Measurements from ENCODE around the gene MAMDC2.
"Not testable (repeated sequence)": the region's sequence is repeated elsewhere in the genome, so short reads cannot be mapped to it uniquely, and the experiment has no call there.

MAMDC2 gene

GRCh38 chr9:70168521-70168920 lies 124.9 kb downstream of the MAMDC2 start:
- no peak overlapping the region for H3K4me3 ChIP-seq (ENCODE audit: low read length)
- TF ChIP-seq ZNF274 (IDR thresholded peaks at IDR 0.05; ENCODE audit: low read depth, low read length), result no peak

DNA sequence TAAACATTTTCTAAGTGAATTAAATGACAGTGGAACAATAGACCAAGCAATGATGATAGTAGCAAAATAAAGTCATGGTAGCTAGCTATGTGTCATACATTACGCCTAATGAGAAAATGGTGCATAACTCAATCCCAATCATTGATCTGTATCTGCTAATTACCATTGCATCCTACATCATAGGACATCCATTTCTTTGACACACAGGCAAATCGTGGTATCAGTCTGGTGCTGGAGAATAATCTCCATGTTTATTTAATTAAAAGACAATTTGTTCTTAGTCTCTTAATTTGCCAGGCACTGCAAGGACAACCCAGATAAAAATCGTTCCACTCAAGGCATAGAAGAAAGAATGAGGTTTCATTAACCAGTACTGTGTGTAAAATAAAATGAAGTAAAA lies 125.6 kb downstream of the MAMDC2 start:
- H3K4me3 ChIP-seq (ENCODE audit: low read length), result no peak overlapping the region
- no peak for TF ChIP-seq ZNF274 (IDR thresholded peaks at IDR 0.05; ENCODE audit: low read depth, low read length)

DNA sequence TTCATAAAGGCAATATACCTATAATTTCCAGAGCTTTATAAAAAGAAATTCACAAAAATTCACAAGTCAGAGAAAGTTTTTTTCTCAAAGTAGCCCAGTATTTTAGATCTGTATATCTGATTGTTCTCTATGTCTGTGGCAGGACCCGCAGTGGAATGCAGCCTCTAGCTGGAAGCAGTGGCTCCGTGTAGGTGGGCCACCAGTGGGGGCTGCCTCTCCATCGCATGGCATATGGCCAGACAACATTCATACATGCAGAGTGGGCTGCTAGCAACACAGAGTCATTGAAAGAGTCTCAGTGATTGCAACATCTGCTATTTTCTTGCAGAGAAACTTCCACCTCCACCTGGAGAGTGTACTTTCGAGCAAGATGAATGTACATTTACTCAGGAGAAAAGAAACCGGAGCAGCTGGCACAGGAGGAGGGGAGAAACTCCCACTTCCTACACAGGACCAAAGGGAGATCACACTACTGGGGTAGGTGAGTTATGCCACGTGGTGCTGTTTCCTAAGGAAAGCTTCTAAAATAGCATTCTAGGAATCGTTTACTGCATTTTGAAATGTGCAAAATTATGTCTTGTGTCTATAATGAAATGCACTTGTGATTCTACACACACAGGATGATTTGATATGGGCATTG lies 126.6 kb downstream of the MAMDC2 start:
- no peak overlapping the region for H3K4me3 ChIP-seq (ENCODE audit: low read length)
- TF ChIP-seq ZNF274 (IDR thresholded peaks at IDR 0.05; ENCODE audit: low read depth, low read length), result no peak

DNA sequence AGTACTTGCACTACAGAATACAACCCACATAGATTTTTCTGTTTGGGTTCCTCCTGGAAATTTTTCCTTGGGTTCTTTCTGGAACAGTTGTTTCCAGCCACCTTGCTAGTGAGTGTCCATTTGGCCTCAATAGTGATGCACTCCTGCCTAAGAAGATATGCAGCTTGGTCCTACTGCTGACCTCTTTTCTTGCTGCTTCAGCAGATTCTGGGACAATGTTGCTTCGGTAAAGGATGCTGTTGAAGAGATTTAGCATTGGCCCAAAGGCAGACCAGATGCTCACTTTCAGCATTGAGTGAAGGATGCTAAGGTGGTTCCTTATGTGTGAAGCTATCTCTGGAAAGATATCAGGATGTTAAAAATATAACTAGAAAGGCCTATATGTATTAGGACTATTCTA lies 128.9 kb downstream of the MAMDC2 start:
- no peak for TF ChIP-seq ZNF274 (IDR thresholded peaks at IDR 0.05; ENCODE audit: low read depth, low read length)
- H3K4me3 ChIP-seq (ENCODE audit: low read length), result no peak overlapping the region

GRCh38 chr9:70177121-70177520 lies 133.5 kb downstream of the MAMDC2 start:
- TF ChIP-seq ZNF274 (IDR thresholded peaks at IDR 0.05; ENCODE audit: low read depth, low read length), result no peak
- H3K4me3 ChIP-seq (ENCODE audit: low read length), result no peak overlapping the region

- no peak for TF ChIP-seq ZNF274 (IDR thresholded peaks at IDR 0.05; ENCODE audit: low read depth, low read length)
Measured at GRCh38 chr9:70192707-70193106, 149.1 kb downstream of the MAMDC2 start.

GRCh38 chr9:70195456-70195855 lies 151.8 kb downstream of the MAMDC2 start:
- TF ChIP-seq ZNF274 (IDR thresholded peaks at IDR 0.05; ENCODE audit: low read depth, low read length), result no peak
- H3K4me3 ChIP-seq (ENCODE audit: low read length), result no peak overlapping the region

More at GRCh38 chr9:70192707-70193106, 149.1 kb downstream of the MAMDC2 start:
- no peak overlapping the region for H3K4me3 ChIP-seq (ENCODE audit: low read length)

GRCh38 chr9:70197216-70198044 lies 153.8 kb downstream of the MAMDC2 start:
- H3K4me3 ChIP-seq (ENCODE audit: low read length), result no peak overlapping the region
- TF ChIP-seq ZNF274 (IDR thresholded peaks at IDR 0.05; ENCODE audit: low read depth, low read length), result no peak

DNA sequence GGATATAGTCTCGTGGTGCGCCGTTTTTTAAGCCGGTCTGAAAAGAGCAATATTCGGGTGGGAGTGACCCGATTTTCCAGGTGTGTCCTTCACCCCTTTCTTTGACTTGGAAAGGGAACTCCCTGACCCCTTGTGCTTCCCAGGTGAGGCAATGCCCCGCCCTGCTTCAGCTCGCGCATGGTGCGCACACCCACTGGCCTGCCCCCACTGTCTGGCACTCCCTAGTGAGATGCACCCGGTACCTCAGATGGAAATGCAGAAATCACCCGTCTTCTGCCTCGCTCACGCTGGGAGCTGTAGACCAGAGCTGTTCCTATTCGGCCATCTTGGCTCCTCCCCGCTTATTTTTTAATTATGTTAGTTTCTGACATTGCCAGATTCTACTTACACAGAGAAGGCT lies 161.1 kb downstream of the MAMDC2 start:
- not testable (repeated sequence) for H3K4me3 ChIP-seq (ENCODE audit: low read length)

DNA sequence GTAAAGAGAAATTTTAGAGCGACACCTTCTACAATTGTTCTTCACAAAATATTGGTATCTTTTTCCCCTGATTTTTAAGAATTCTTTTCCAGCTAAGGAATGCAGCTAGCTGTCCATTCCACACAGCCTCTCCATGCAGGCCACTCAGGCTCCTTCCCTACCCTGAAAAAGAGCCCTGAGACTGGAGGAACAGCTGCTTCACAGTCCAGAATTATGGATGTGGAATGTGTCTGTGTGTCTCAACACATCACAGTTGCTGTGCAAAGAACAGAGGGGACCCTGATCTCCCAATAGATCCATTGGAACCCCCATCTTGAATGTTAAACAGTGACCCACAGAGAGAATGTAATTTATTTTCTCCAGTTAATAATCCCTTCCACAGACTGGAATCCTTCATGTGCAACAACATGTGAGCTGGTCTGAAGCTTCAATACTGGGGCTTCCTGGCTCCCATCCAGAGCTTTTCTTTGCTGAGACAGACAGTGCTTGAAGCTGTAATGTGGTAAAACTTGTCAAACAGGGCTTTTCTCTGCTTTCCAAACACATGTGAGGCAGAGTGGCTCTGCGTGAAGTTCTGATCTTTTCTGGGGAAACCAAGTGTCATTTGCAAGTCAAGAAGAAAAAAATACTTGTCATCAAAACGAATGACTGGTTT lies 161.8 kb downstream of the MAMDC2 start:
- H3K4me3 ChIP-seq (ENCODE audit: low read length), result no peak overlapping the region
- TF ChIP-seq ZNF274 (IDR thresholded peaks at IDR 0.05; ENCODE audit: low read depth, low read length), result no peak

GRCh38 chr9:70217029-70217428 lies 173.4 kb downstream of the MAMDC2 start:
- no peak overlapping the region for H3K4me3 ChIP-seq (ENCODE audit: low read length)
- no peak for TF ChIP-seq ZNF274 (IDR thresholded peaks at IDR 0.05; ENCODE audit: low read depth, low read length)

DNA sequence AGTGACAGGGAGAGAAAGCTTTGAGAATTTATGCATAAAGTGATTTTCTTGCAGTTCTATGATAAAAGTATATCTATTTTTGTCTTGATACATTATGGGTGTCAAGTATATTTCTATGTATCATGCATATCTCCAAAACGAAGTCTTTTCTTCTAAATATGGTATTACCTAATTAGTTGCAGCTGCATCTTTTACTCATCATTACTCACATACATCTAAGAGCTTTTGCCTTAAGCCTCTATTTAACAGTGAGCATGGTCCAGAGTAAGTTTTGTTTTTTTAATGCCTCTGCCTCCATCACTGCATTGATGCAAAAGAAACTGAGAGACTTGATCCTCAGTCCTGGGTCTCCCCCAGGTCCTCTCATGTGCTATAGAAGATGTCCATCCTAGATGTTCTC lies 175.1 kb downstream of the MAMDC2 start:
- no peak overlapping the region for H3K4me3 ChIP-seq (ENCODE audit: low read length)
- no peak for TF ChIP-seq ZNF274 (IDR thresholded peaks at IDR 0.05; ENCODE audit: low read depth, low read length)

GRCh38 chr9:70220216-70220615 lies 176.6 kb downstream of the MAMDC2 start:
- H3K4me3 ChIP-seq (ENCODE audit: low read length), result no peak overlapping the region
- no peak for TF ChIP-seq ZNF274 (IDR thresholded peaks at IDR 0.05; ENCODE audit: low read depth, low read length)

- no peak overlapping the region for H3K4me3 ChIP-seq (ENCODE audit: low read length)
- no peak for TF ChIP-seq ZNF274 (IDR thresholded peaks at IDR 0.05; ENCODE audit: low read depth, low read length)
Measured at GRCh38 chr9:70222354-70222753, 178.7 kb downstream of the MAMDC2 start.

- no peak for TF ChIP-seq ZNF274 (IDR thresholded peaks at IDR 0.05; ENCODE audit: low read depth, low read length)
- H3K4me3 ChIP-seq (ENCODE audit: low read length), result no peak overlapping the region
Measured at GRCh38 chr9:70228118-70228517, 184.5 kb downstream of the MAMDC2 start.
